OCI-LY1 (cell line): ENCODE data around the gene POLH.
A peak's percentile ranks its signal among the peaks of the same experiment; 100 is the strongest.

Source experiments
- H2AFZ ChIP-seq: fragments of 200-600 bp; sonication (generic), shearing (Covaris generic); 2 replicates; pipeline ENCODE4 v1.6.0; 2014; ENCODE audit warnings: antibody characterized with exemption, mild to moderate bottlenecking, low read length
- H3F3A ChIP-seq: fragments of 200-600 bp; sonication (generic), shearing (Covaris generic); 2 replicates; pipeline ENCODE4 v1.6.0; 2014; ENCODE audit warnings: mild to moderate bottlenecking, antibody characterized with exemption, low read length, moderate library complexity; ENCODE audit not compliant: insufficient read depth
- H3K27ac ChIP-seq: fragments of 200-600 bp; sonication (generic); 2 replicates; pipeline ENCODE4 v1.5.1; 2014; ENCODE audit warnings: low read length, mixed run types, mild to moderate bottlenecking, low read depth; ENCODE audit not compliant: poor library complexity, severe bottlenecking
- H3K27me3 ChIP-seq: fragments of 200-600 bp; sonication (generic); 2 replicates; pipeline ENCODE4 v1.6.0; 2014; ENCODE audit warnings: antibody characterized with exemption, mild to moderate bottlenecking, low read length, moderate library complexity; ENCODE audit not compliant: insufficient read depth
- H3K36me3 ChIP-seq: fragments of 200-600 bp; sonication (generic); 2 replicates; pipeline ENCODE4 v1.6.1; 2014; ENCODE audit warnings: mild to moderate bottlenecking, antibody characterized with exemption, low read length, moderate library complexity, mixed read lengths; ENCODE audit not compliant: insufficient read depth
- H3K4me1 ChIP-seq: fragments of 200-600 bp; sonication (generic); 2 replicates; pipeline ENCODE4 v1.5.1; 2014; ENCODE audit warnings: mild to moderate bottlenecking, low read length, moderate library complexity; ENCODE audit not compliant: insufficient read depth, severe bottlenecking
- H3K4me2 ChIP-seq: fragments of 200-600 bp; sonication (generic), shearing (Covaris generic); 2 replicates; pipeline ENCODE4 v1.6.1; 2014; ENCODE audit warnings: low read length
- H3K4me3 ChIP-seq: fragments of 200-600 bp; sonication (generic); 2 replicates; pipeline ENCODE4 v1.5.1; 2014; ENCODE audit warnings: low read length, low read depth, mild to moderate bottlenecking, mixed read lengths; ENCODE audit not compliant: poor library complexity, severe bottlenecking
- H3K79me2 ChIP-seq: fragments of 200-600 bp; shearing (Covaris generic); 2 replicates; pipeline ENCODE4 v1.6.1; 2016; ENCODE audit warnings: mixed run types, low read length, mixed read lengths; ENCODE audit not compliant: insufficient read depth
- H3K9ac ChIP-seq: fragments of 200-600 bp; sonication (generic), shearing (Covaris generic); 2 replicates; pipeline ENCODE4 v1.6.1; 2014; ENCODE audit warnings: mild to moderate bottlenecking, low read length, mixed read lengths
- H3K9me2 ChIP-seq: fragments of 200-600 bp; sonication (generic), shearing (Covaris generic); 2 replicates; pipeline ENCODE4 v1.6.1; 2014; ENCODE audit warnings: low read depth, mild to moderate bottlenecking, low read length, mixed read lengths
- H3K9me3 ChIP-seq: fragments of 200-600 bp; shearing (Covaris generic); 2 replicates; pipeline ENCODE4 v1.6.1; 2014; ENCODE audit warnings: low read length, mixed read lengths
- H4K20me1 ChIP-seq: fragments of 200-600 bp; sonication (generic), shearing (Covaris generic); 2 replicates; pipeline ENCODE4 v1.6.0; 2016; ENCODE audit warnings: mild to moderate bottlenecking, low read length; ENCODE audit not compliant: insufficient read depth
- CTCF ChIP-seq: fragments of 200-600 bp; sonication (generic), shearing (Covaris generic); IDR thresholded peaks from 2 replicates; pipeline ENCODE4 v1.5.1; 2017; ENCODE audit warnings: mild to moderate bottlenecking, antibody characterized with exemption, low read length, moderate library complexity, mixed read lengths
- EZH2 ChIP-seq: fragments of 200-600 bp; sonication (generic), shearing (Covaris generic); IDR thresholded peaks from 2 replicates; pipeline ENCODE4 v1.8.0; 2017; ENCODE audit warnings: borderline replicate concordance, mixed run types, mild to moderate bottlenecking, antibody characterized with exemption, low read length, moderate library complexity, mixed read lengths

Gene POLH

GRCh38 chr6:43604174-43604573, 28.2 kb downstream of the POLH start:
- H3F3A ChIP-seq, result no peaks in the 10 kb centered on the region
- no peak for TF ChIP-seq EZH2
- no peak for TF ChIP-seq CTCF
- no peak overlapping the region for H3K9ac ChIP-seq
- no peak overlapping the region for H2AFZ ChIP-seq
- H3K27me3 ChIP-seq, result no peaks in the 10 kb centered on the region
- no peaks in the 10 kb centered on the region for H3K9me3 ChIP-seq
- no peak overlapping the region for H3K4me3 ChIP-seq
- H3K4me2 ChIP-seq, result no peak overlapping the region
- H3K9me2 ChIP-seq, result no peaks in the 10 kb centered on the region
- H3K79me2 ChIP-seq, result no peaks in the 10 kb centered on the region
- no peaks in the 10 kb centered on the region for H4K20me1 ChIP-seq
- no peak overlapping the region for H3K27ac ChIP-seq
- peaks cover 84% of the 10 kb centered on the region for H3K36me3 ChIP-seq
- peaks cover 7% of the 10 kb centered on the region for H3K4me1 ChIP-seq

GRCh38 chr6:43606019-43606418, 30.0 kb downstream of the POLH start:
- Histone ChIP-seq H3K4me2 (no peak overlapping the region), H2AFZ (no peak overlapping the region), H4K20me1 (no peaks in the 10 kb centered on the region), H3K9me3 (no peaks in the 10 kb centered on the region), H3K79me2 (no peaks in the 10 kb centered on the region), H3K9ac (no peak overlapping the region), H3K36me3 (peaks cover 89% of the 10 kb centered on the region), H3F3A (no peaks in the 10 kb centered on the region), H3K4me3 (no peak overlapping the region), H3K9me2 (no peaks in the 10 kb centered on the region), H3K27me3 (no peaks in the 10 kb centered on the region), H3K4me1 (peaks cover 7% of the 10 kb centered on the region), H3K27ac (no peak overlapping the region)
- no peak for TF ChIP-seq EZH2
- TF ChIP-seq CTCF, result no peak

GRCh38 chr6:43608310-43608763, 32.4 kb downstream of the POLH start:
- Histone ChIP-seq H3K27ac (no peak overlapping the region), H3K9ac (0 out of 2 replicates have a peak overlapping the region, but pooled peaks have one; percentile 23), H2AFZ (no peak overlapping the region), H4K20me1 (no peaks in the 10 kb centered on the region), H3K4me2 (no peak overlapping the region), H3K36me3 (peaks cover 90% of the 10 kb centered on the region), H3K4me3 (no peak overlapping the region), H3K79me2 (no peaks in the 10 kb centered on the region), H3K27me3 (no peaks in the 10 kb centered on the region), H3K4me1 (peaks cover 7% of the 10 kb centered on the region), H3K9me2 (no peaks in the 10 kb centered on the region), H3F3A (no peaks in the 10 kb centered on the region), H3K9me3 (no peaks in the 10 kb centered on the region)
- TF ChIP-seq CTCF (peak; percentile 92), EZH2 (no peak)
